PC-9 (cell line): Measurements from ENCODE around the gene ZNF646. TPM values are rescaled to one million over a fixed set of nuclear protein-coding genes. Genes with fewer than 3 reads are reported as not detected.

Experiments
- BruUV-seq: library from RNA; stranded (reverse); fragments of 400-500 nt; replicated peaks from 2 replicates; lab custom pipeline; 2021; lab: Mats Ljungman, UMichigan
- CTCF ChIA-PET: fragments of 300-600 bp; sonication (Branson Sonifier 250); formaldehyde crosslinking; loops from one replicate; lab custom pipeline; 2022; ENCODE audit warnings: antibody characterized with exemption; lab: Charles Lee
- POLR2A ChIA-PET: fragments of 300-600 bp; sonication (Branson Sonifier 250); formaldehyde crosslinking; loops from one replicate; lab custom pipeline; 2022; ENCODE audit warnings: antibody characterized with exemption; ENCODE audit not compliant: unreplicated experiment; lab: Charles Lee
- DNase-seq, 2 experiments: peaks; one replicate each; pipeline versions ENCODE4 v3.0.0 to v3.0.0-alpha.2; 2015 to 2022; ENCODE audit warnings: mixed read lengths in 1 of 2
- H2AFZ ChIP-seq: fragments of 200-600 bp; sonication (generic); 2 replicates; pipeline ENCODE4 v1.8.1; 2017; ENCODE audit warnings: antibody characterized with exemption
- H3F3A ChIP-seq: fragments of 200-600 bp; sonication (generic); 2 replicates; pipeline ENCODE4 v1.8.1; 2017; ENCODE audit warnings: antibody characterized with exemption, mild to moderate bottlenecking, low read depth; ENCODE audit not compliant: insufficient read depth
- H3K27ac ChIP-seq: fragments of 200-600 bp; sonication (generic); 2 replicates; pipeline ENCODE4 v1.6.1; 2016; ENCODE audit warnings: mixed run types
- H3K27me3 ChIP-seq: fragments of 200-600 bp; sonication (generic); 2 replicates; pipeline ENCODE4 v1.6.1; 2016; ENCODE audit warnings: low read depth, mixed run types; ENCODE audit not compliant: insufficient read depth
- H3K36me3 ChIP-seq: fragments of 200-600 bp; sonication (generic); 2 replicates; pipeline ENCODE4 v1.6.1; 2016; ENCODE audit warnings: low read depth, mixed run types
- H3K4me1 ChIP-seq: fragments of 200-600 bp; sonication (generic); replicated peaks from 2 replicates; pipeline ENCODE4 v1.6.1; 2016; ENCODE audit warnings: mixed run types; ENCODE audit not compliant: insufficient read depth
- H3K4me2 ChIP-seq: fragments of 200-600 bp; sonication (generic); 2 replicates; pipeline ENCODE4 v1.6.1; 2017; ENCODE audit warnings: mixed run types
- H3K4me3 ChIP-seq: fragments of 200-600 bp; sonication (generic); 2 replicates; pipeline ENCODE4 v1.6.1; 2016; ENCODE audit warnings: mixed run types
- H3K79me2 ChIP-seq: fragments of 200-600 bp; sonication (generic); 2 replicates; pipeline ENCODE4 v1.6.1; 2017; ENCODE audit warnings: low read depth, mixed run types
- H3K9me2 ChIP-seq: fragments of 200-600 bp; sonication (generic); 2 replicates; pipeline ENCODE4 v1.8.1; 2017; ENCODE audit warnings: mild to moderate bottlenecking; ENCODE audit not compliant: insufficient read depth
- H3K9me3 ChIP-seq: fragments of 200-600 bp; sonication (generic); 2 replicates; pipeline ENCODE4 v1.8.1; 2016; ENCODE audit warnings: low read depth; ENCODE audit not compliant: insufficient read depth
- H4K20me1 ChIP-seq: fragments of 200-600 bp; sonication (generic); 2 replicates; pipeline ENCODE4 v1.8.1; 2017; ENCODE audit not compliant: insufficient read depth
- CTCF ChIP-seq: fragments of 200-600 bp; sonication (generic); conservative IDR thresholded peaks from 2 replicates; pipeline ENCODE4 v1.6.1; 2017; ENCODE audit warnings: mixed run types, antibody characterized with exemption, mild to moderate bottlenecking, moderate library complexity
- EZH2 ChIP-seq: fragments of 200-600 bp; sonication (generic); IDR thresholded peaks from 2 replicates; pipeline ENCODE4 v1.8.0; 2017; ENCODE audit warnings: antibody characterized with exemption, low read depth
- intact Hi-C: fragments of 100-400 bp; cut with micrococcal nuclease; formaldehyde crosslinking; loops from one replicate; pipeline ENCODE4 v1.10.0; 2022; ENCODE audit not compliant: unreplicated experiment
- total RNA-seq: library from RNA; stranded (reverse); gene quantifications from 2 replicates; pipeline ENCODE4 v1.2.3, GENCODE V29; 2021

Gene ZNF646
- total RNA-seq, 1 experiment from 2014 or later = 25.4 TPM

GRCh38 chr16:31117384-31118222 lies 43.4 kb downstream of the ZNF646 start, which contains the start of gene KAT8:
Gene KAT8, plus strand, starts transcription at chr16:31117664. Its CDS starts 18 bp downstream, at chr16:31117682.
- Histone ChIP-seq H3K27ac (peak within 1 kb of the TSS; percentile 91), H3K4me3 (peak within 1 kb of the TSS; percentile 74), H3K9me2 (no peaks in the 10 kb centered on the region), H3K9me3 (no peaks in the 10 kb centered on the region), H3K36me3 (peaks cover 31% of the 10 kb centered on the region), H4K20me1 (no peaks in the 10 kb centered on the region; the same call in 1 of the 2 replicates), H3K4me1 (peaks cover 16% of the 10 kb centered on the region), H3K79me2 (peaks cover 40% of the 10 kb centered on the region), H3K27me3 (no peaks in the 10 kb centered on the region), H3K4me2 (peak within 1 kb of the TSS; percentile 91), H3F3A (peaks cover 37% of the 10 kb centered on the region), H2AFZ (peak within 1 kb of the TSS; percentile 60)
- intact Hi-C loops = loop anchor here (1.0 to 2.0 kb wide), 5 partner anchors 13 to 85 kb away; partner anchors contain the start of genes STX4 and VKORC1
- BruUV-seq = TSS peak; percentile 40
- POLR2A ChIA-PET = interaction anchor here (0.5 to 2.0 kb wide), 25 partner anchors 9 to 595 kb away, joined by 3 to 108 read pairs (median 6); partner anchors contain the start of genes FUS, PRSS8, STX4 and ZNF646
- no peak for TF ChIP-seq CTCF
- no peak for TF ChIP-seq EZH2
- CTCF ChIA-PET = interaction anchor here (0.6 to 2.9 kb wide), 8 partner anchors 21 to 751 kb away, joined by 3 to 49 read pairs (median 4); partner anchors contain the start of gene HSD3B7
- DNase-seq = peak; percentile 98 to 100

DNA sequence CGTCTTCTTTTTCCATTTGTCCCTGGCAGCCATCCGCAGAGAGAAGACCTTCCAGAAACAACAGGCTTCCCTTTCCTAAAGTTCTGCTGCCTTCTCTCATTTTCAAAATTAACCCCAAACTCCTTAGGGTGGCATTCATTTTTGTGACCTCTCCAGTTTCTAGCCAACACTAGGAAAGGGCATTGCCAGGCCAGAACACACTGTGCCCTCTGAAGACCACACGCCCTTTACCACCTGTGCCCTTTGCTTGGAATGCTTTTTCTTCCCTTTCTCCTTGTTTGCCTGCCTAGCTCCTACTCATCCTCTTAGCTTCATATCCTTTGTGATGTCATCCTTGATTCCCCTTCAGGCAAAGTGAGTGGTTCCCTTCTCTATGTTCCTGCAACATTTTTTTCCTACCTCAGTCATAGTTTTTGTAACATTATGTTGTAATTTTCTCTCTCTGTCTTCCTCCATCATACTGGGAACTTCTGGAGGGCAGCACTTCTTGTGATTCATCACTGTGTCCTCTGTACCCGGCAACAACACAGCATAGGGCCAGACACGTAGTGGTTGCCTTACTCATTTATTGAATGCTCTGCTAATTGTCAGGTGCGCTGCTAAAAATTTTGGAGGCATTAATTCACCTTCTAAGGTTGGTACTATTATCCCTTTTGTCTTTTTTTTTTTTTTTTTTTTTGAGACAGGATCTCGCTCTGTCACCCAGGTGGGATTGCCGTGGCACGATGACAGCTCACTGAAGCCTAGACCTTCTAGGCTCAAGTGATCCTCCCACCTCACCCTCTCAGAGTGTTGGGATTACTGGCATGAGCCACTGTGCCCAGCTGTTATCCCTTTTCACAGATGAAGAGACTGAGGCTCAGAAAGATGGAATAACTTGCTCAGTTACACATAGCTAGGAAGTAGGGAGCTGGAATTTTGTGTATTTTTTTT lies 44.3 kb downstream of the ZNF646 start:
- DNase-seq = peak in 1 of 2 experiments; percentile 92
- Histone ChIP-seq H3K79me2 (peaks cover 40% of the 10 kb centered on the region), H3K9me3 (no peaks in the 10 kb centered on the region), H3K27ac (peak overlapping the region; percentile 91), H3K9me2 (no peaks in the 10 kb centered on the region), H3K4me1 (peaks cover 16% of the 10 kb centered on the region), H3K4me2 (peak overlapping the region; percentile 87), H2AFZ (peak overlapping the region; percentile 40; the same call in 1 of the 2 replicates), H3K27me3 (no peaks in the 10 kb centered on the region), H4K20me1 (no peaks in the 10 kb centered on the region; the same call in 1 of the 2 replicates), H3F3A (peaks cover 33% of the 10 kb centered on the region), H3K4me3 (peak overlapping the region; percentile 74), H3K36me3 (peaks cover 31% of the 10 kb centered on the region)
- ChIA-PET POLR2A (interaction anchor here (0.6 to 2.0 kb wide), 13 partner anchors 10 to 360 kb away, joined by 3 to 108 read pairs (median 16); partner anchors contain the start of genes FUS, PRSS8, ZNF646 and ZNF668), CTCF (interaction anchor here (0.7 to 2.9 kb wide), 5 partner anchors 24 to 339 kb away, joined by 3 to 49 read pairs (median 5); partner anchors contain the start of gene HSD3B7)
- intact Hi-C loops = no loop called here
- TSS peak; percentile 44 for BruUV-seq
- TF ChIP-seq CTCF = no peak
- no peak for TF ChIP-seq EZH2
